Caki2 (cell line): ENCODE measurements around the gene RAB10. TPM values are rescaled to one million over a fixed set of nuclear protein-coding genes. Genes with fewer than 3 reads are reported as not detected.
"Not testable (repeated sequence)": the region's sequence is repeated elsewhere in the genome, so short reads cannot be mapped to it uniquely, and the experiment has no call there.

ENCODE experiments used
- DNase-seq: peaks from one replicate; pipeline ENCODE4 v3.0.0-alpha.2; 2015; ENCODE audit warnings: low read depth
- in situ Hi-C: cut with HindIII; loops from 2 replicates; pipeline ENCODE4 v1.10.0; 2016; ENCODE audit warnings: low sequenced_read_pairs, low pct_unique_long_range_greater_than_20kb, mixed read lengths
- total RNA-seq: library from RNA; depleted of rRNA; stranded (reverse); fragments of >200 nt; shearing (Covaris generic); gene quantifications from 2 replicates; pipeline ENCODE4 v1.2.3, GENCODE V29; 2014; ENCODE audit warnings: low replicate concordance

Gene RAB10
- total RNA-seq, 1 experiment from 2014 or later = 183 TPM

DNA sequence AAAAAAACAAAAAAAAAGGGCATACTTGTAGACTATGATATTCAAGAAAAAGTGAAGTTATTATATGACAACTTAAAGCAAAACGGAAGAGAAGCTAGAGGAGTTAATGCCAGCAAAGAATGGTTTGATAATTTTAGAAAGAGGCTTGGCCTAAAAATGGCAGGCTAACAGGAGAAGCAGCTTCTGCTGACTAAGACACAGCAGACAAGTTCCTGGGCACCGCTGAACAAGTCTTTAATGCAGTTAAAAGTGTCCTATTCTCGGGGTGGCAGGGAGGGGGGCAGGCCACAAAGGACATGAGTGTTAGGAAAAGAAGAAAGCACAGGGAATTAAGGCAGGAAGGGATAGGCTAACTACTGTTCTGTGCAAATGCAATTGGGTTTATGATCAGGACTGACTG is 88.7 kb downstream of the RAB10 start:
- no peak for DNase-seq
- in situ Hi-C loops = no loop called here

DNA sequence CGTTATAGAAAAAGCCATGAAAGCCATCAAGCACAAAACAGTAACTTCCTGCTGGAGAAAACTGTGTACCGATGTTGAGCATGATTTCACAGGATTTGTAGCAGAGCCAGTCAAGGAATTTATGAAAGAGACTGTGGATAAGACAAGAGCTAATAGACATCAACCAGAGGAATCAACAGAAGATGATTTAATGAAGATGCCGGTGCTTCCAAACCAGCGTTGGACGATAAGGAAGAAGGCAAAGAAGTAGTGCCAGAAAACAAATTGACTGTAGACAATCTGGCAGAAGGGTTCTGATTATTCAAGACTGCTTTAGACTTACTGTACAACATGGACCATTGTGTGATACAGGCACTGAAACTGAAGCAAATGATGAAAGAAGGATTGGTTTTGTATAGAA is 89.5 kb downstream of the RAB10 start:
- DNase-seq = no peak
- in situ Hi-C loops = no loop called here

DNA sequence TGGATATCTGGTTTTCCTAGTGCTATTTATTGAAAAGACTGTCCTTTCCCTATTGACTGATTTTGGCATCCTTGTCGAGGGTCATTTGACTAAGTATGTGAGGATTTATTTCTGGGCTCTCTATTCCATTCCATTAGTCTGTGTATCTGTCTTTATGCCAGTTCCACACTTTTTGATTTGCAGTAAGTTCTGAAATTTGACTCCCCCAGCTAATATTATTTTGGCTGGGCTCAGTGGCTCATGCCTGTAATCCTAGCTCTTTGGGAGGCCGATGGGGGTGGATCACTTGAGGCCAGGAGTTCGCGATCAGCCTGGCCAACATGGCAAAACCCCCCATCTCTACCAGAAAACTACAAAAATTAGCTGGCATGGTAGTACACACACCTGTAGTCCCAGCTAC is 92.2 kb downstream of the RAB10 start:
- in situ Hi-C loops = no loop called here

DNA sequence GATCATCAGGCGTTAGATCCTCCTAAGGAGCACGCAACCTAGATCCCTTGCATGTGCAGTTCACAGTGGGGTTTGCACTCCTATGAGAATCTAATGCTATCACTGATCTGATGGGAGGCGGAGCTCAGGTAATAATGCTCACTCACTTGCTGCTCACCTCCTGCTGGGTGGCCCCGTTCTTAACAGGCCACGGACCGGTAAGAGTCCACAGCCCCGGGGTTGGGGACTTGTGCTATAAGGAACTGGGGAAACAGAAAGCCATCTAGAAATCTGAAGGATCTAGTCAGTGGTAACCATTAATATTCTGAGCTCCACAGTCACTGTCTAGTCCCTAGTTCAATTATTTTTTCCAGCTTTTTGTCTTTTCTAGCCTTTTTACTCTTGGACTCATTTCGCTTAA is 94.3 kb downstream of the RAB10 start:
- in situ Hi-C loops = no loop called here
- DNase-seq = no peak

More for the DNA sequence above, 92.2 kb downstream of the RAB10 start:
- DNase-seq = no peak

DNA sequence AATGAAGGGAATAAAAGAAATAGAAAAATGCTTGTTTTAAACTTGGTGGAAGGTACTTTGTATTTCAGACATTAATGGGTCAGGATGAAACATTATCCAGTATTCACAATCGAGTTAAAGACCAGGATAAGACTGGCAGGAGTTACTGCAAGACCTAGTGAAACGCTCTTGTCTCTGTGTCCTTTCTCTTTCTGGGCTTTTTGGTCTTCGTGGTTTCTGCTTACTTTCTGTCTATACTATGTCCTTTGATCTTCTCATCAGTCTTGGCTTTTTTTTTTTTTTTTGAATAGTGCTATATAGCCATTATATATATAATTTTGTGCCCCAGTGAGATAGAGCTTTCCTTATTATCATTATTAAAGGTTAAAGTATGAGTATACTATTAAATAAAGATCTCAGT is 96.9 kb downstream of the RAB10 start:
- in situ Hi-C loops = no loop called here
- DNase-seq = no peak

DNA sequence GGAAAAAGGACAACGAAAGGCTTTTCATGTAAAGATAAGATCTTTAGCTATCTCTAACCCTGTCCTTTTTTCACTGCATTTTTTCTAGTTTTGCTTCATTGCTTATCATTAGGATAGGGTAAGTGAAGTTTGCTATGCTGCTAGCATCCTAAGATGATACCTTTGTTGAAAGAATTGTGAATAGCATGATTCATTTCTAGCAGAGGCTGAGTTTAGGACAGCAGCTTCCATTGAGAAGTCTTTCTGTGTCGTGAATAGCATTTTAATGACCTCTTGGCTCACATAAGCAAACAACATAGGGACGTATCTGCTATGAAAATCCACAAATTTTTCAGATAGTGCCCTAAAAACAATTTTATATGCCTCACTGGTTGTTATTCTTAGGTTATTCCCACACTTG is 102.6 kb downstream of the RAB10 start:
- in situ Hi-C loops = no loop called here

DNA sequence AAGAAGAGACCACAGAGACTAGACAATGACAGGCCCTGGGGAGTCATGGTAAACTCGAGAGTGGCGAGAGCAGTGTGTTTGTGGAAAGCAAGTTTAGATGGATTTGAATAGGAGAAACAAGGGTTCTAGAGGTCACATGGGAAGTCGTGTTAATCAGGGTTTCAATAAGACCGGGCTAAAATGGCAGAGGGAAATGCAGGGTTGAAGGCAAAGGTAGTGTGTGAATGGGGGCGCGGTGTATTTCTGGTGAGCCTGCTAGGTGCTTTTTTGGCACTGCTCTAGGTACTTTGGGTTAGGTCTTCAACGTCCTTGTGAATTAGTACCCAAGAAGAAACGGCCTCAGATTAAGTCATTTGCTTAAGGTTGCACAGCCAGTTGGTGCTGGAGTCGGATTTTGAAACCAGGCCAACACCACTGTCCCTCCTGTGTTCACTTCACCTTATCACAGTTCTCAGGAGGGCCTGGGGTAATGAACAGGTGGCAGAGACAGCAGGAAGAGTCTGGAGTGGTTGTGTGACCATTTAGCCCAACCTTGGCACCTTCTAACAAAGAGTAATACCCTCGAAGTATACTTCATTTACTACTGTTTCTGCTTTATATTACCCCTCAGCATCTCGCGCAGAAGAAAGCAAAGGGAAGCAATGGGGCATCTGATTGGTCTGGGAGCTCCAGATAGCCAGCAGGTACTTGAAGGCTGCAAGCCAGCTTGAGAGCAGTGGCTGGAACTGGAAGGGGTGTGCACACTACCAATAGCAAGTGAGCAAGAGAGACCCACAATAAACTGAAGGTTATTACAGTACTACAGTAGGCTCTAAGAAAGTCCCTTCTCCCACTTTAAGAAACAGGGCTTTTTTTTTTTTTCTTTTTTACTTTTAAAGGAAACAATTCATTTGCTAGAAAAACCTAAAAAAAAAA is 105.6 kb downstream of the RAB10 start:
- in situ Hi-C loops = no loop called here
- DNase-seq = no peak

More for the DNA sequence above, 102.6 kb downstream of the RAB10 start:
- no peak for DNase-seq

DNA sequence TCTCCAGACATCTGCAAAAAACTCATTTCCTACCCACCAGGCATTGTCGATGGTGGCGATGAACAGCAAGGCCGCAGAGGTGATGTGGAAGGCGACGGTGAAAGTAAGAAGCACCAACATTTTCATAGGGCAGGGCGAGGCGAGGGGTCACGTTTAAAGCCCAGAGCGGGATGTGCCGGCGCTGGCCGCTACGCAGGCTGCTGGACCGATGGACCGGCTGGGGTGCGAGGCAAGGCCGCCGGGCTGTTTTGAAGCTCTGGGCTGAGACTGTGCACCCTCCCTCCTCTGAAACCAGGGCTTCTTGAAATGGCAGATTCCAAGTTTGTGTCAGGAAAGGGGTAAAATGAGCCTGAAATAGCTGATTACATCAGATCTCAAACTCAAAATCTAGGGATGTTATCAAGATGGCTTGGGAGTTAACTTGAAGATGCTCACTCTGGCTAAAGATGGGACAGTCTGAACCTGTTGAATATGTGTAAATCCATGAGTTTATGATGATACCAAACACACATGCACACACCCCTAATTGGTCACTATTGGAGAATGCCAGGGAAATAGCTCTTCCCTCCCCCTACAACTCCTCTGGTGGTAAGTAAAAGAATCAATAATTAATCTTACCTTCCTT is 107.4 kb downstream of the RAB10 start:
- DNase-seq = no peak
- in situ Hi-C loops = no loop called here

DNA sequence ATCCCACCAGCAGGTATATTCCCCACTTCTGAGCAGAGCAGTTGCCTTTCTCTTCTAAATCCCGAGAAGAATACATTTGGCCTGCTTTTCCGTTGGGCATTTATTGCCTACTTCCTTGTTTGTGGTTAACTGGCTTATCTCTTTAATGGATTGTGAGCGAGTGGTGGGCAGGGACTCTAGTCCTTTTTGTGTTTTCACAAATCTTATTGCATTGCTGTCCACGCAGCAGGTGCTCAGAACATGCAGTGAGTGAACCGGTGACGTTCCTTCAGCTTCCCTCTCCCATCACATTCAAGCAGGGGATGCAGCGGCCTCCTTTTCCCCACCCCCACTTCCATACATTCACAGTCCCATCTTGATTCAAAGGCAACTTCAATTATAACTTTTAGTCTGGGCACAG is 110.1 kb downstream of the RAB10 start:
- in situ Hi-C loops = no loop called here
- DNase-seq = peak; percentile 75

DNA sequence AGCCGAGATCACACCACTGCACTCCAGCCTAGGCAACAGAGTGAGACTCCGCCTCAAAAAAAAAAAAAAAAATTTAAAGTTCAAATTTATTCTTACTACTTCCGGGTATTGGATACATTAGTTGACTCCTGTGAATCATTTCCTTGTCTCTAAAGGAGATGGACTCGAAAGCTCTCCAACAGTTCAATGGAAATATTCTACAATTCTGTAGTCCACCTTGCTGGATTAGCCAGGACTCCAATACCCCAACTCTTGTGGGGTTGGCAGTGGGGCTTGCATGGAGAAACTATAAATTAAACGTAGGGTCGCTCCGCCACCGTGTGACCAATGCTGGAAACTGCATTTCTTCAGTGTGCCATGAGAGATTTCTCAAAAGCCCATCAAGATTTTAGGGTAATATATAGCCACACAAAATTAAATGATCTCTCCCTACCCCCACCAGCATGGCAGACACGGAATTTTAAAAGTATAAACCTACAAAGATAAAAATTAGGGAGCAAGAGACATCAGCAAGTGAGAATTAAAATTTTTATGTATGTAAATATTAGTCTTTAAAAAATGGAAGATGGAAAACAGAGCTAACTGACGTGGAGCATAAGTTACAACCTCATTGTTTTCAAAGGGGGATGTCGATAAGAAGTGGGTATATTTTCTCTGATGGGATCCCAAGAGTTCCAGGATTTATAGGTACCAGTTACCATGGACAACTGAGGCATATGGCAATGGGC is 111.2 kb downstream of the RAB10 start:
- peak; percentile 75 for DNase-seq

DNA sequence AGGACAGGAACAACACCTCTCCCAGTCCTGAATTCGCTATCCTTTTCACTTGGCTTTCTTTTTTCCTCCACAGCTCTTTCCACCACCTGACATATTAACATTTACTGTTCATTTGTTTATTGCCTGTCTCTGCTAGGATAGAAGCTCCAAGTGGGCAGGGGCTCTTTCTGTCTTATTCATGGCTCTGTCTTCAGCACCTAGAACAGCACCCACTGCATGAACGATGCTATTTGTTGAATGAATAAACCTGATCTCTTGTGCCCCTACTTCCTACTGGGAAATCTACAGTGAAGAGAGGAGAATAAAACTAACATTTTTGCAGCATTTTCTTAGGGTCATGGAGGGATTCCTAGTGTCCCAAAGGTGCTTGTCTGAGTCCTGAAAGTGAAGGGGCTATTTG is 114.6 kb downstream of the RAB10 start:
- in situ Hi-C loops = no loop called here
- DNase-seq = no peak

More for the DNA sequence above, 111.2 kb downstream of the RAB10 start:
- in situ Hi-C loops = no loop called here

DNA sequence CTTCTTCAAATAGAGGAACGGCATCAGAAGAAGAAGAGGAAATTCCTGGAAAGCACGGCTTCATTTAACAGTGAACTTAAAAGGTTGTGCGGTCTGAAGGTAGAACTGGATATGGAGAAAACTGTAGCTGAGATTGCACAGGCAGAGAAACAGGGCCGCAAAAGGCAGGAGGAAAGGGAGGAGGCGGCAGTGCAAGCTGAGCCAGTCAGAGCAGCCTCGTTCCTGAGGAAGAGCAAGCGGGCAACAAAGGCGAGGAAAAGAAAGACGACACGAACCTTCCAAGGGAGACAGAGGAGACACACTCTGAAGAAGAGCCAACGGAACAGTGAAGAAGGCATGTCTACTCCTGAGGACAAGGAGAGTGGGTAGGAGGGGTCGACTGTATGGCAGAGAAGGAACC is 116.4 kb downstream of the RAB10 start:
- DNase-seq = no peak
- in situ Hi-C loops = no loop called here

DNA sequence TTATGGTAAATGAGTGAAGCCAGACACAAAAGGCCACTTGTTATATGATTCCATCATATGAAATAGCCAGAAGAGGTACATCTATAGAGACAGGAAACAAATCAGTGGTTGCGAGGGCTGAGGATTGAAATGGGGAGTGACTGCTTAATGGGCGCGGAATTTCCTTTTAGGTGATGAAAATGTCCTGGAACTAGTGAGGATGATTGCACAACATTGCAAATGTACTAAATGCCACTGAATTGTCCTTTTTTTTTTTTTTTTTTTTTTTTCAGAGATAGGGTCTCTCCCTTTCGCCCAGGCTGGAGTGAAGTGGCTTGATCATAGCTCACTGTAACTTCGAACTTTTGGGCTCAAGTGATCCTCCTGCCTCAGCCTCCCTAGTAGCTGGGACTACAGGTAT is 123.7 kb downstream of the RAB10 start:
- in situ Hi-C loops = no loop called here
- DNase-seq = no peak

DNA sequence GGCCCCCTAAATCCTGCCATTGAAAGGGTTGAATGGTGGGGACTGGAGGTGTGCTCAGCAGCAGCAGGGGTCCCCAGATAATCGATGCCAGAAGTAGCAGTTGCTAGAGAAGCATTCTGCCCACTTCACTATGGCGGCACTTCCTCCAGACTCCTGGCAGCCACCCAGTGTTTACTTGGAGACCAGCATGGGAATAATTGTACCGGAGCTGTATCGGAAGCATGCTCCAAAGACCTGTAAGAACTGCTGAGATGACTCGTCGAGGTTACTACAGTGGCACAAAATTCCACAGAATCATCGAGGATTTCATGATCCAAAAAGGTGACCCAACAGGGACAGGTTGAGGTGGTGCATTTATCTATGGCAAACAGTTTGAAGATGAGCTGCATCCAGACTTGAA is 128.0 kb downstream of the RAB10 start:
- in situ Hi-C loops = no loop called here
- no peak for DNase-seq

DNA sequence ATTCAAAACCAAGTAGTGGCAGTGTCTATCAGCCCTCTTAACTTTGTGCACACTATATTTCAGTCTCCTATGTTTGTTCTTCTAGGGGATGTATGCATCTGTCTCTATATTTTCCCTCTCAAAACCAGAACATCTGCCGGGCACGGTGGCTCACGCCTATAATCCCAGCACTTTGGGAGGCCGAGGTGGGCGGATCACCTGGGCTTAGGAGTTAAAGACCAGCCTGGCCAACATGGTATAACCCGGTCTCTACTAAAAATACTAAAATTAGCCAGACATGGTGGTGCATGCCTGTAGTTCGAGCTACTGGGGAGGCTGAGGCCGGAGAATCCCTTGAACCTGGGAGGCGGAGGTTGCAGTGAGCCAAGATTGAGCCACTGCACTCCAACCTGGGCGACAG is 129.1 kb downstream of the RAB10 start:
- no peak for DNase-seq
- in situ Hi-C loops = no loop called here

DNA sequence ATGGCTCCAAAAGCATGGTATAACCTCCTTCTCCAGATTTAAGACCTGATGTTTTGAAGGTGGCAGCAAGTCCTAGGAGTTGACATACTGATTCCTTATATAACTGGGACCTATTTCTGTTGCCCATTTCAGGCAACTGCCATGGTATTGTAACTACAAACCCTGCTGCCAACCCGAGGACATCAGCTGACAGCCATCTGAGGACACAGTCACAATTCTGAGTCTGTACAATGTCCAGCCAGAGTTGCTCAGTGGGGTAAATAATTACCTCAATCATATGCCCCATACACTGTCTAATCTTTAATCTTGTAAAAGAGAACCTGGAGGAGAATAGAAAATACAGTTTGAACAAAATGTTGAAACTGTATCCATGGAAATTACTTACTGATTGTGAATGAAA is 130.3 kb downstream of the RAB10 start:
- in situ Hi-C loops = no loop called here
- DNase-seq = no peak

DNA sequence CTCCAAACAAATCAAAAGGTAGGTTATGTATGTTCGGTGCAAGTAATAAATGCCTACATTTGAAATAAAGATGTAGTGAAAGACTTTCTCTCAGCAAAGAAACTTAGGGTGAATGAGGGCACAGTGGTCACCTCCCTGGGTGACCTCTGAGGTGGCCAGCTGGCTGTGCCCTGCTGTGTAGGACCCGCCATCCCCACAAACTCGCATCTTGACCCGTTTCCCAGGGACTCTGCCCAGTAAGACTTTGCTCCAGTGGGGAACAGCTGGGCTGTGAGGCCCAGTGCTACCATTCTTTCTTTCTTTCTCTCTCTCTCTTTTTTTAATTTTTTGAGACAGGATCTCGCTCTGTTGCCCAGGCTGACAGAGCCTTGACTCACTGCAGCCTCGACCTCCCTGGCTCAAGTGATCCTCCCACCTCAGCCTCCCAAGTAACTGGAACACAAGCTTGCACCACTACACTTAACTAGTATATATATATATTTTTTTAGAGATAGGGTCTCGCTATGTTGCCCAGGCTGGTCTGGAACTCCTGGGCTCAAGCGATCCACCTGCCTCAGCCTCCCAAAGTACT is 130.8 kb downstream of the RAB10 start:
- in situ Hi-C loops = no loop called here
- no peak for DNase-seq

DNA sequence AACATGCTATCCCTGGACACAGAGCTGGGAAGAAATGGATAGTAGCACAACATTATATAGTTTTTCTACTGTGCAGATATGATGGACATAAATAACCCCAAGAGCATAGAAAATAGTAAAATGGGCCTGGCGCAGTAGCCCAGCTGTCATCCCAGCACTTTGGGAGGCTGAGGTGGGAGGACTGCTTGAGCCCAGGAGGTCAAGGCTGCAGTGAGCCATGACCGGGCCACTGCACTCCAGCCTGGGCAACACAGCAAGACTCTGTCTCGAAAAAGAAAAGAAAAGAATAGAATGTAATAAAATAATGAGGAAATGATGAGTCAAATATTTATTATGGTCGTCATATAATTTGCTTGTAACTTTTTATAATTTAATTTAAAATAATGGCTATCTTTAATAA is 131.5 kb downstream of the RAB10 start:
- no peak for DNase-seq
- in situ Hi-C loops = no loop called here

DNA sequence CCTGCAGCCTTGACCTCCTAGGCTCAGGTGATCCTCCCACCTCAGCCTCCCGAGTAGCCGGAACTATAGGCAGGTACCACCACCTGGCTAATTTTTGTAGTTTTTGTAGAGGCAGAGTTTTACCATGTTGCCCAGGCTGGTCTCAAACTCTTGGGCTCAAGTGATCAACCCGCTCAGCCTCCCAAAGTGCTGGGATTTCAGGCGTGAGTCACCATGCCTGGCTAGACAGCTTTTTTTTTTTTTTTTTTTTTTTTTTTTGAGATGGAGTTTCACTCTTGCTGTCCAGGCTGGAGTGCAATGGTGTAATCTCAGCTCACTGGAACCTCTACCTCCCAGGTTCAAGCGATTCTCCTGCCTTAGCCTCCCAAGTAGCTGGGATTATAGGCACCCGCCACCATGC is 132.7 kb downstream of the RAB10 start:
- DNase-seq, in situ Hi-C loops: not testable (repeated sequence)
